A549 (cell line): Measurements from ENCODE around the gene REM1. TPM values are rescaled to one million over a fixed set of nuclear protein-coding genes. Genes with fewer than 3 reads are reported as not detected.

Source experiments
- ATAC-seq, 2 experiments: fragments of 200-7000 bp in 1 of 2; fragments of >200 bp in 1 of 2; cut with Nextera tagmentation in 1 of 2; cut with Tn5 transposase in 1 of 2; 3 replicates each; pipeline versions ENCODE4 v1.8.0 to v1.9.1; 2018 to 2020; ENCODE audit warnings: mild to moderate bottlenecking in 1 of 2, moderate library complexity in 1 of 2
- CTCF ChIA-PET: fragments of 300-600 bp; sonication (Branson Sonifier 250); formaldehyde crosslinking; extraction: SDS; loops from one replicate; lab custom pipeline; 2021; ENCODE audit warnings: antibody characterized with exemption, inconsistent platforms; lab: Yijun Ruan, JAX
- POLR2A ChIA-PET: fragments of 350-600 bp; formaldehyde crosslinking; extraction: SDS; loops from one replicate; lab custom pipeline; 2021; ENCODE audit warnings: antibody characterized with exemption, inconsistent platforms; lab: Yijun Ruan, JAX
- DNase-seq, 2 experiments: peaks; one replicate each; pipeline versions ENCODE4 v3.0.0 to v3.0.0-alpha.2; 2011 to 2016; ENCODE audit warnings: low read depth in 1 of 2, low spot score in 1 of 2
- FAIRE-seq: peaks from 2 replicates; lab custom pipeline; 2011; peaks lifted over from hg19 to GRCh38; lab: Jason Lieb, UNC
- H3K27ac ChIP-seq, 2 experiments: fragments of >200 bp; sonication (Bioruptor Twin); formaldehyde crosslinking; 3 replicates each; pipeline ENCODE4 v1.5.1; 2016 to 2017
- H3K4me1 ChIP-seq: fragments of >200 bp; sonication (Bioruptor Twin); formaldehyde crosslinking; 3 replicates; pipeline ENCODE4 v1.6.1; 2016
- H3K4me2 ChIP-seq: fragments of >200 bp; sonication (Bioruptor Twin); formaldehyde crosslinking; 3 replicates; pipeline ENCODE4 v1.6.1; 2016
- H3K4me3 ChIP-seq: fragments of >200 bp; sonication (Bioruptor Twin); formaldehyde crosslinking; 3 replicates; pipeline ENCODE4 v1.5.1; 2016
- H3K9me3 ChIP-seq: fragments of >200 bp; sonication (Bioruptor Twin); formaldehyde crosslinking; 3 replicates; pipeline ENCODE4 v1.6.1; 2016
- CBX2 ChIP-seq: fragments of 200-600 bp; sonication (generic); IDR thresholded peaks from 2 replicates; pipeline ENCODE4 v1.6.1; 2016; ENCODE audit warnings: low read depth, mild to moderate bottlenecking, borderline replicate concordance
- CEBPB ChIP-seq, 2 experiments: fragments of >200 bp in 1 of 2; sonication (Bioruptor Twin) in 1 of 2; formaldehyde crosslinking in 1 of 2; IDR thresholded peaks; 2 replicates each; pipeline ENCODE4 v1.6.1; 2012 to 2016
- CHD2 ChIP-seq: fragments of 150-350 bp; IDR thresholded peaks from 2 replicates; pipeline ENCODE4 v1.6.1; 2014; ENCODE audit warnings: low read length; ENCODE audit not compliant: partially characterized antibody
- ELK1 ChIP-seq: fragments of 150-350 bp; IDR thresholded peaks from 2 replicates; pipeline ENCODE4 v1.6.1; 2014; ENCODE audit warnings: low read depth, mild to moderate bottlenecking, low read length
- EP300 ChIP-seq, 2 experiments: fragments of >200 bp; sonication (Bioruptor Twin); formaldehyde crosslinking; IDR thresholded peaks; 2 replicates in 1 of 2; 3 replicates in 1 of 2; pipeline ENCODE4 v1.6.1; 2016 to 2017
- ESRRA ChIP-seq: fragments of 150-350 bp; IDR thresholded peaks from 2 replicates; pipeline ENCODE4 v1.6.1; 2014; ENCODE audit warnings: mild to moderate bottlenecking, low read length, borderline replicate concordance
- FOSB ChIP-seq: fragments of 250-450 bp; sonication (Bioruptor Pico); IDR thresholded peaks from 2 replicates; pipeline ENCODE4 v1.5.0; 2020; ENCODE audit warnings: mild to moderate bottlenecking, moderate library complexity
- GATA3 ChIP-seq: IDR thresholded peaks from 2 replicates; pipeline ENCODE4 v1.6.1; 2012; ENCODE audit warnings: borderline replicate concordance
- HES2 ChIP-seq: fragments of >200 bp; sonication (Bioruptor Twin); formaldehyde crosslinking; IDR thresholded peaks from 2 replicates; pipeline ENCODE4 v1.6.1; 2016
- KDM1A ChIP-seq: fragments of 200-600 bp; sonication (generic); IDR thresholded peaks from 2 replicates; pipeline ENCODE4 v1.6.1; 2016; ENCODE audit warnings: low read depth, mild to moderate bottlenecking
- MYC ChIP-seq: IDR thresholded peaks from 2 replicates; pipeline ENCODE4 v1.6.1; 2012; ENCODE audit warnings: mild to moderate bottlenecking, inconsistent platforms, low read length, improper control_type of control experiment, borderline replicate concordance
- NR3C1 ChIP-seq: fragments of >200 bp; sonication (Bioruptor Twin); formaldehyde crosslinking; IDR thresholded peaks from 3 replicates; pipeline ENCODE4 v1.6.1; 2017
- PBX3 ChIP-seq: IDR thresholded peaks from 2 replicates; pipeline ENCODE4 v1.6.1; 2012
- RFX5 ChIP-seq: fragments of 450-650 bp; IDR thresholded peaks from 2 replicates; pipeline ENCODE4 v1.7.1; 2014; ENCODE audit warnings: antibody characterized with exemption, mild to moderate bottlenecking, moderate library complexity
- ZC3H11A ChIP-seq: fragments of 450-650 bp; IDR thresholded peaks from 2 replicates; pipeline ENCODE4 v1.6.1; 2014; ENCODE audit warnings: antibody characterized with exemption, mild to moderate bottlenecking
- WGBS: methylation state at CpG from one replicate; pipeline ENCODE4 v1.1.6; 2017; ENCODE audit errors: missing lambda C conversion rate; 5-methylcytosine and 5-hydroxymethylcytosine counted together
- polyA plus RNA-seq, 4 experiments: library from polyadenylated mRNA; depleted of rRNA in 3 of 4; stranded (reverse); fragments of >200 nt; fragmentation: RNase III in 1 of 4; extraction: RNeasy Plus Mini Kit Qiagen cat#74134 plus additional on column Dnase treatment in 1 of 4; gene quantifications; 2 replicates in 3 of 4; 3 replicates in 1 of 4; pipeline ENCODE4 v1.2.3, GENCODE V29; 2011 to 2017
- TF ChIP-seq, protein P1 (sequence below): fragments of >200 bp; sonication (Bioruptor Twin); formaldehyde crosslinking; IDR thresholded peaks from 3 replicates; pipeline ENCODE4 v1.6.1; 2016
- TF ChIP-seq, protein P2 (sequence below): fragments of 250-450 bp; sonication (Bioruptor Pico); IDR thresholded peaks from 2 replicates; pipeline ENCODE4 v1.5.0; 2020; ENCODE audit warnings: low read depth, mild to moderate bottlenecking, moderate library complexity

The REM1 gene
- polyA plus RNA-seq, 2 of the 4 experiments (the other 2 are of a cell fraction): not detected

GRCh38 chr20:31475472-31476293 lies 595 bp downstream of the REM1 start:
- ATAC-seq (peak in 1 of 2 experiments; percentile 17; a peak in 2 of 6 replicates), FAIRE-seq (no peak), DNase-seq (no peak)
- WGBS: 42% methylated on average over 23 of the region's 29 CpGs
- no peaks in the 10 kb centered on the region for H3K9me3 ChIP-seq
- H3K27ac ChIP-seq: no peak overlapping the region; a peak in 1 of 6 replicates
- CTCF ChIA-PET: interaction anchor here (0.6 to 2.9 kb wide), 4 partner anchors 12 to 137 kb away, joined by 3 to 12 read pairs (median 4); no protein-coding TSS in a partner anchor
- POLR2A ChIA-PET: no interaction called here
- TF ChIP-seq, protein P1, sequence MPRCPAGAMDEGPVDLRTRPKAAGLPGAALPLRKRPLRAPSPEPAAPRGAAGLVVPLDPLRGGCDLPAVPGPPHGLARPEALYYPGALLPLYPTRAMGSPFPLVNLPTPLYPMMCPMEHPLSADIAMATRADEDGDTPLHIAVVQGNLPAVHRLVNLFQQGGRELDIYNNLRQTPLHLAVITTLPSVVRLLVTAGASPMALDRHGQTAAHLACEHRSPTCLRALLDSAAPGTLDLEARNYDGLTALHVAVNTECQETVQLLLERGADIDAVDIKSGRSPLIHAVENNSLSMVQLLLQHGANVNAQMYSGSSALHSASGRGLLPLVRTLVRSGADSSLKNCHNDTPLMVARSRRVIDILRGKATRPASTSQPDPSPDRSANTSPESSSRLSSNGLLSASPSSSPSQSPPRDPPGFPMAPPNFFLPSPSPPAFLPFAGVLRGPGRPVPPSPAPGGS: no peak
- TF ChIP-seq ESRRA (no peak), FOSB (CRISPR knock-in tag) (no peak), CEBPB (IDR thresholded peaks at IDR 0.05) (no peak), CBX2 (no peak)
- TF ChIP-seq, protein P2, sequence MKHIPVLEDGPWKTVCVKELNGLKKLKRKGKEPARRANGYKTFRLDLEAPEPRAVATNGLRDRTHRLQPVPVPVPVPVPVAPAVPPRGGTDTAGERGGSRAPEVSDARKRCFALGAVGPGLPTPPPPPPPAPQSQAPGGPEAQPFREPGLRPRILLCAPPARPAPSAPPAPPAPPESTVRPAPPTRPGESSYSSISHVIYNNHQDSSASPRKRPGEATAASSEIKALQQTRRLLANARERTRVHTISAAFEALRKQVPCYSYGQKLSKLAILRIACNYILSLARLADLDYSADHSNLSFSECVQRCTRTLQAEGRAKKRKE: no peak
- peaks cover 8% of the 10 kb centered on the region; the same call in 2 of the 3 replicates for H3K4me1 ChIP-seq
- H3K4me3 ChIP-seq: 0 out of 3 replicates have a peak overlapping the region, but pooled peaks have one; percentile 23
- H3K4me2 ChIP-seq: peak overlapping the region; percentile 58

- H3K9me3 ChIP-seq: no peaks in the 10 kb centered on the region
- no peak for DNase-seq
- POLR2A ChIA-PET: no interaction called here
- TF ChIP-seq FOSB (CRISPR knock-in tag) (no peak), MYC (no peak), EP300 (IDR thresholded peaks at IDR 0.05) (no peak), KDM1A (no peak), PBX3 (no peak), ELK1 (no peak), ZC3H11A (no peak), GATA3 (no peak), NR3C1 (no peak), RFX5 (no peak), HES2 (no peak), CHD2 (no peak)
- TF ChIP-seq, all 56 proteins: peak for 0
- WGBS: 91% methylated on average over 6 of the region's 6 CpGs
- Histone ChIP-seq H3K4me1 (peaks cover 8% of the 10 kb centered on the region; the same call in 2 of the 3 replicates), H3K27ac (no peak overlapping the region), H3K4me3 (no peak overlapping the region), H3K4me2 (no peak overlapping the region)
- ATAC-seq (no peak), FAIRE-seq (no peak)
- CTCF ChIA-PET: interaction anchor here (0.9 to 2.9 kb wide), 3 partner anchors 15 to 136 kb away, joined by 3 to 12 read pairs (median 4); no protein-coding TSS in a partner anchor
These were observed 1.2 kb downstream of the REM1 start for GRCh38 chr20:31476294-31476585.
